D721Med (cell line): Measurements from ENCODE around the gene CDKN2B.

Experiments used
- DNase-seq: peaks from one replicate; pipeline ENCODE4 v3.0.0; 2011; ENCODE audit warnings: low spot score; ENCODE audit not compliant: insufficient read length
- FAIRE-seq: peaks from 2 replicates; lab custom pipeline; 2011; peaks lifted over from hg19 to GRCh38; lab: Jason Lieb, UNC
- CTCF ChIP-seq: IDR thresholded peaks from 2 replicates; pipeline ENCODE4 v1.5.1; 2012; ENCODE audit warnings: mild to moderate bottlenecking, control low read depth; ENCODE audit not compliant: insufficient read depth; ENCODE audit errors: missing control alignments

CDKN2B gene

DNA sequence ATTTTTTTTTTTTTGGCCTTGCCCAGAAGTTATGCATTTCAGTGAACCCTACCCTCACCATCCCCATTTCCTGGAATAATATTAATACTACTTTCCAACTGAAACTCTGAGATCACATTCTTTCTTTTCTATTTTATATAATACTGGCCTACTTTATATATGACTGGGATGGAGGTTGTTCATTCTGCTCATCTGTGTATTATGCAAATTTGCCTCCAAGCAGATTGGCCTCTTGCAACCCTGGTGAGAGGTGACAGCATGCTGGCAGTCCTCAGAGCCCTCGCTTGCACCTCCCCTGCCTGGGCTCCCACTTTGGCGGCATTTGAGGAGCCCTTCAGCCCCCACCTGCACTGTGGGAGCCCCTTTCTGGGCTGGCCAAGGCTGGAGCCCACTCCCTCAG lies 50.3 kb downstream of the CDKN2B start:
- no peak for FAIRE-seq
- no peak for TF ChIP-seq CTCF
- DNase-seq: no peak
